Omental fat pad (tissue), 4 donors: ENCODE data around the gene MPL. TPM values are rescaled to one million over a fixed set of nuclear protein-coding genes. Genes with fewer than 3 reads are reported as not detected.
"Not testable (repeated sequence)": the region's sequence is repeated elsewhere in the genome, so short reads cannot be mapped to it uniquely, and the experiment has no call there.

Experiments
- ATAC-seq: fragments of 150-250 bp; one replicate; pipeline ENCODE4 v1.9.1; 2016; ENCODE audit warnings: mild to moderate bottlenecking, moderate library complexity; ENCODE audit not compliant: low FRiP score
- DNase-seq: peaks from one replicate; pipeline ENCODE4 v3.0.0-alpha.2; 2019; ENCODE audit warnings: low spot score
- CTCF ChIP-seq, 3 donors: fragments of 450-650 bp; IDR thresholded peaks; one replicate each; pipeline ENCODE4 v1.5.1; 2016 to 2017; ENCODE audit warnings: antibody characterized with exemption in 3 of 3, mild to moderate bottlenecking in 3 of 3, moderate library complexity in 2 of 3
- total RNA-seq, 4 donors: library from RNA; depleted of rRNA; stranded (reverse); fragments of >200 nt; gene quantifications; one replicate each; pipeline ENCODE4 v1.1.0, GENCODE V29; 2016

The MPL gene
- total RNA-seq, 4 donors from 2014 or later: 0.36 to 0.44 TPM; not detected in 2

GRCh38 chr1:43392702-43393101, 55.1 kb downstream of the MPL start:
- no peak for DNase-seq
- TF ChIP-seq CTCF (IDR thresholded peaks at IDR 0.05): no peak
- no peak for ATAC-seq

GRCh38 chr1:43395523-43395922, 57.9 kb downstream of the MPL start:
- TF ChIP-seq CTCF (IDR thresholded peaks at IDR 0.05): no peak
- ATAC-seq (no peak), DNase-seq (no peak)

GRCh38 chr1:43396059-43396458, 58.4 kb downstream of the MPL start:
- no peak for TF ChIP-seq CTCF (IDR thresholded peaks at IDR 0.05)
- ATAC-seq (no peak), DNase-seq (no peak)

- DNase-seq (no peak), ATAC-seq (no peak)
- no peak for TF ChIP-seq CTCF (IDR thresholded peaks at IDR 0.05)
Measured at GRCh38 chr1:43398227-43398626, 60.6 kb downstream of the MPL start.

- ATAC-seq, DNase-seq: not testable (repeated sequence)
Measured at GRCh38 chr1:43400441-43400840, 62.8 kb downstream of the MPL start.

- no peak for ATAC-seq
- TF ChIP-seq CTCF (IDR thresholded peaks at IDR 0.05): no peak
- no peak for DNase-seq
Measured at GRCh38 chr1:43402089-43402865, 64.7 kb downstream of the MPL start.

Other genes starting within 250 kb of the MPL start
- gene EBNA1BP2, start 165.5 kb upstream of the MPL start, total RNA-seq: 100 to 1,000 TPM in 1 of 4 donors, 10 to 100 TPM in 3; 41.5 to 110 (median 49.9) TPM
- under 1 TPM in 2 of 4 donors, not detected in 2; 0.12 to 0.46 TPM for gene CFAP57, start 165.5 kb upstream of the MPL start, total RNA-seq
- gene TMEM125, start 67.8 kb upstream of the MPL start, total RNA-seq: 1 to 10 TPM in 1 of 4 donors, under 1 TPM in 1, not detected in 2; 0.24 to 1.0 TPM
- gene C1orf210, start 52.2 kb upstream of the MPL start, total RNA-seq: not detected
- 100 to 1,000 TPM in 1 of 4 donors, 10 to 100 TPM in 3; 15.2 to 156 (median 44.6) TPM for gene TIE1, start 36.8 kb upstream of the MPL start, total RNA-seq
- 1 to 10 TPM in 2 of 4 donors, under 1 TPM in 2; 0.38 to 3.0 (median 1.6) TPM for gene CDC20, start 21.2 kb downstream of the MPL start, total RNA-seq
- gene ELOVL1, start 30.2 kb downstream of the MPL start, total RNA-seq: 100 to 1,000 TPM in 1 of 4 donors, 10 to 100 TPM in 3; 56.4 to 124 (median 78.2) TPM
- gene MED8, start 52.0 kb downstream of the MPL start, total RNA-seq: 10 to 100 TPM; 26.3 to 51.4 (median 37.1) TPM
- gene SZT2, start 52.1 kb downstream of the MPL start, total RNA-seq: 10 to 100 TPM; 26.4 to 61.9 (median 36.7) TPM
- 10 to 100 TPM; 39.5 to 59.0 (median 53.2) TPM for gene HYI, start 116.1 kb downstream of the MPL start, total RNA-seq
- gene PTPRF, start 193.1 kb downstream of the MPL start, total RNA-seq: 100 to 1,000 TPM in 3 of 4 donors, 10 to 100 TPM in 1; 79.1 to 176 (median 139) TPM